ENCODE data around the gene WBP2. TPM values are rescaled to one million over a fixed set of nuclear protein-coding genes. Genes with fewer than 3 reads are reported as not detected.
"Not testable (repeated sequence)": the region's sequence is repeated elsewhere in the genome, so short reads cannot be mapped to it uniquely, and the experiment has no call there.

The WBP2 gene
- total and polyA plus RNA-seq, 7 experiments from 2014 or later: 84.8 to 159 (median 99.4) TPM

DNA sequence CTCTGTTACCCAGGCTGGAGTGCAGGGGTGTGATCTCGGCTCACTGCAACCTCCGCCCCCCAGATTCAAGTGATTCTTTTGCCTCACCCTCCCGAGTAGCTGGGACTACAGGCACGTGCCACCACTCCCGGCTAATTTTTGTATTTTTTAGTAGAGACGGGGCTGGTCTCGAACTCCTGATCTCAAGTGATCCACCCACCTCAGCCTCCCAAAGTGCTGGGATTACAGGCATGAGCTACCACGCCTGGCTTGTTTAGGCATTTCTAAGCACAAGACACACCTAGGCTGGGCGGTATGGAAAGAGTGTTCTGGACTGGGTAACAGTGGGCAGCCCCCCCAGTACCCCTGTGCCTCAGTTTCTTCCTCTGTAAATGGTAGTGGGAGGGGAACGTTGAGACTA is 15.1 kb upstream of the WBP2 start:
- H3K36me3 Mint-ChIP-seq; CTCF ChIA-PET; ATAC-seq; intact Hi-C loops (cut with micrococcal nuclease); H3K4me3 ChIP-seq (ENCODE audit: low read length); H3K27ac ChIP-seq (ENCODE audit: low read depth, low read length); H3K27me3 Mint-ChIP-seq; DNase-seq; H3K9me3 Mint-ChIP-seq; H3K4me3 Mint-ChIP-seq; H3K27me3 ChIP-seq (ENCODE audit: control insufficient read depth in 2 of 2, insufficient read depth in 2 of 2, low read length in 2 of 2); H3K36me3 ChIP-seq (ENCODE audit: control insufficient read depth in 2 of 3, insufficient read depth in 3 of 3, low read length in 3 of 3); H3K9me3 ChIP-seq (ENCODE audit: control insufficient read depth in 2 of 3, low read length in 3 of 3): not testable (repeated sequence)
- POLR2A ChIA-PET: interaction anchor here (20.0 kb wide), 1 partner anchor 12 kb away, joined by 354 read pairs; the partner anchor contains the start of gene WBP2
- Mint-ChIP-seq H3K4me1 (peaks cover 7 to 34% (median 24%) of the 10 kb centered on the region in 7 donors), H3K27ac (peak overlapping the region in 7 of 9 donors; percentile 1 to 80 (median 44))
- peaks cover 10 to 13% of the 10 kb centered on the region in 2 donors for H3K4me1 ChIP-seq (ENCODE audit: control insufficient read depth in 2 of 2, insufficient read depth in 2 of 2, low read length in 2 of 2)

DNA sequence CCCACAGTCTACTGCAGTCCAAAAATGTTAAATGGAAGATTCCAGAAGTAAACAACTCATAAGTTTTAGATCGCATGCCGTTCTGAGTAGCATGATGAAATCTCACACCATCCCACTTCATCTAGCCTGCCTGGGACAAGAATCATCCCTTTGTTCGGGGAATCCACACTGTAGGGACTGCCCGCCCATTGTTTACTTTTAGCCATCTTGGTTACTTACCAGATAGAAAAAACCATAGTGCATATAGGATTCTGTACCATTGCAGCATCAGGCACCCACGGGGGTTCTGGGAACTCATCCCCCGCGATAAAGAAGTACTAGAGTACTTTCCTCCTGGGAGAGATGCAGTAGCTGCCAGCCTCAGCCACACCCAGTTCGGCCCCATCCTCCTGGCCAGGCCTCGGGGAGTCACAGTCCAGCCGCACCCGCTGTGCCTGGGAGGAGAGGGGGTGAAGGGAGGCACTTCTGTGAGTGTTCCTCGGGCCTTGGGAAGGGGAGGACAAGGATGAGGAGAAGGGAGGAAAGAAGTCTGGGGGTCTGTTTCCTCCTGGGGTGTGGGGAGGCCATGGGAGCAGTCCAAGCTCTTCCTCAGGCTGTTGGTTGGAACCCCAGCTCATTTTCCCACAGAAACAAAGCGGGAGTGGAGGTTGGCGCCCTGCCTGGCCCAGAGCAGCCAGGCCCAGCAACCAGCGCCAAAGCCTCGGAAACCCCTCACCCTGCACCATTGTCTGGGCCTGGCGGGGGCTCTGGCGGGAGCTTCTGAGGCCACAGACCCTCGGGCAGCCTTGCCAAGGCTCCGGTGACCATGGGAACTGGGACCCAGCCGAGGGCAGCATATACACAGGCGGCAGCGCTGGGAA is 14.4 kb upstream of the WBP2 start:
- intact Hi-C loops (cut with micrococcal nuclease): no loop called here
- Mint-ChIP-seq H3K4me3 (no peak overlapping the region), H3K27ac (peak overlapping the region in 1 of 9 donors; percentile 52), H3K4me1 (peaks cover 8 to 41% (median 26%) of the 10 kb centered on the region in 7 donors), H3K9me3 (no peaks in the 10 kb centered on the region), H3K27me3 (no peaks in the 10 kb centered on the region), H3K36me3 (no peaks in the 10 kb centered on the region)
- ATAC-seq (no peak), DNase-seq (no peak)
- CTCF ChIA-PET: no interaction called here
- Histone ChIP-seq H3K27me3 (ENCODE audit: control insufficient read depth in 2 of 2, insufficient read depth in 2 of 2, low read length in 2 of 2) (no peaks in the 10 kb centered on the region), H3K36me3 (ENCODE audit: control insufficient read depth in 2 of 3, insufficient read depth in 3 of 3, low read length in 3 of 3) (no peaks in the 10 kb centered on the region), H3K27ac (ENCODE audit: low read depth, low read length) (no peak overlapping the region), H3K9me3 (ENCODE audit: control insufficient read depth in 2 of 3, low read length in 3 of 3) (no peaks in the 10 kb centered on the region), H3K4me1 (ENCODE audit: control insufficient read depth in 2 of 2, insufficient read depth in 2 of 2, low read length in 2 of 2) (peaks cover 13 to 18% of the 10 kb centered on the region in 2 donors), H3K4me3 (ENCODE audit: low read length) (no peak overlapping the region)
- POLR2A ChIA-PET: interaction anchor here (20.0 kb wide), 1 partner anchor 11 kb away, joined by 354 read pairs; the partner anchor contains the start of gene WBP2

DNA sequence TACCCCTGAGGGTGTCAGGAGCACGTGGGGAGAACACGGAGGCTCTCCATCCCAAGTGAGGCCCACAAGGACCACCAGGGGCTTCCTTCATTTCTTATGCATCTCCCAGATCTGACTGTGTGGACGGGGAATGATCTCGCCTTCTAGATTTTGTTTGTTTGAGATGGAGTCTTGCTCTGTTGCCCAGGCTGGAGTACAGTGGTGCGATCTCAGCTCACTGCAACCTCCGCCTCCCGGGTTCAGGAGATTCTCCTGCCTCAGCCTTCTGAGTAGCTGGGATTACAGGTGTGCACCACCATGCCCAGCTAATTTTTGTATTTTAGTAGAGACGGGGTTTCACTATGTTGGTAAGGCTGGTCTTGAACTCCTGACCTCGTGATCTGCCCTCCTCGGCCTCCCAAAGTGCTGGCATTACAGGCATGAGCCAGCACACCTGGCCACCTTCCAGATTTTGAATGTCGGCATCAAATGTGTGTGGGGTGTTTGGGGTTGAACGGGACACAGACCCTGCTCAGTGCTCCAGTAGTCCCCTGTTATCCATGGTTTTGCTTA is 13.7 kb upstream of the WBP2 start:
- H3K27me3 Mint-ChIP-seq; H3K36me3 Mint-ChIP-seq; H3K4me3 ChIP-seq (ENCODE audit: low read length); H3K27ac ChIP-seq (ENCODE audit: low read depth, low read length); H3K4me3 Mint-ChIP-seq; H3K36me3 ChIP-seq (ENCODE audit: control insufficient read depth in 2 of 3, insufficient read depth in 3 of 3, low read length in 3 of 3); H3K9me3 Mint-ChIP-seq; H3K9me3 ChIP-seq (ENCODE audit: control insufficient read depth in 2 of 3, low read length in 3 of 3); H3K27me3 ChIP-seq (ENCODE audit: control insufficient read depth in 2 of 2, insufficient read depth in 2 of 2, low read length in 2 of 2); ATAC-seq; DNase-seq; intact Hi-C loops (cut with micrococcal nuclease): not testable (repeated sequence)
- H3K4me1 Mint-ChIP-seq: peaks cover 15 to 43% (median 32%) of the 10 kb centered on the region in 7 donors
- peak overlapping the region in 1 of 9 donors; percentile 52 for H3K27ac Mint-ChIP-seq
- ChIA-PET POLR2A (interaction anchor here (20.0 kb wide), 1 partner anchor 11 kb away, joined by 354 read pairs; the partner anchor contains the start of gene WBP2), CTCF (interaction anchor here (1.0 to 1.7 kb wide), 2 partner anchors 14 to 27 kb away, joined by 3 to 5 read pairs; partner anchors contain the start of gene WBP2)
- peaks cover 20 to 25% of the 10 kb centered on the region in 2 donors for H3K4me1 ChIP-seq (ENCODE audit: control insufficient read depth in 2 of 2, insufficient read depth in 2 of 2, low read length in 2 of 2)

DNA sequence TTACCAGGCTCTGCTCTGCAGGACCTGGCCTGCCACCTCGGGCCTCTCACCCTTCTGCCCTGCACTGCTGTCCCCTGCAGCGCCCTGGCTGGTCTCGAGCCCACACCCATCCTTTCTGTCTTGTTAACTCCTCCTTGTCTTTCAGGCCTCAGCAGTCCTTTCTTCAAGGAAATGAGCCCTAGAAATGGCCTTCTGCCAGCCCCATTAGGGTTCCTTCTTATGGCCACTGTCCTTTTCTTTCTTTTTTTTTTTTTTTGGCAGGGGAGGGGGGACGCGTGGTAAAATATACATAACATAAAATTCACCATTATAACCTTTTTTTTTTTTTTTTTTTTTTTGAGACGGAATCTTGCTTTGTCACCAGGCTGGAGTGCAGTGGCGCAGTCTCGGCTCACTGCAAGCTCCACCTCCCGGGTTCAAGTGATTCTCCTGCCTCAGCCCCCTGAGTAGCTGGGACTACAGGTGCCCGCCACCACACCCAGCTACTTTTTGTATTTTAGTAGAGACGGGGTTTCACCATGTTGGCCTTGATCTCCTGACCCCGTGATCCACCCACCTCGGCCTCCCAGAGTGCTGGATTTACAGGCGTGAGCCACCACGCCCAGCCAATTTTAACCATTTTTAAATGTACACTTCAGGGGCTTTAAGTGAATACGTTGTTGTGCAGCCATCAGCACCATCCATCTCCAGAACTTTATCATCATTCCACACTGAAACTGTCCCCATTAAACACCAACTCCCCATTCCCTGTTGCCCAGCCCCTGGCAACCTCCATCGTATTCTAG is 10.5 kb upstream of the WBP2 start:
- ChIA-PET CTCF (interaction anchor here (0.9 to 1.3 kb wide), 3 partner anchors 9 to 112 kb away, joined by 3 to 7 read pairs (median 4); partner anchors contain the start of gene WBP2), POLR2A (interaction anchor here (0.7 to 20.0 kb wide), 3 partner anchors 8 to 24 kb away, joined by 3 to 354 read pairs (median 354); partner anchors contain the start of genes TRIM47 and WBP2)
- H3K27ac ChIP-seq (ENCODE audit: low read depth, low read length); H3K27me3 Mint-ChIP-seq; ATAC-seq; H3K9me3 Mint-ChIP-seq; H3K36me3 ChIP-seq (ENCODE audit: control insufficient read depth in 2 of 3, insufficient read depth in 3 of 3, low read length in 3 of 3); H3K36me3 Mint-ChIP-seq; H3K4me3 ChIP-seq (ENCODE audit: low read length); H3K9me3 ChIP-seq (ENCODE audit: control insufficient read depth in 2 of 3, low read length in 3 of 3); DNase-seq; H3K27me3 ChIP-seq (ENCODE audit: control insufficient read depth in 2 of 2, insufficient read depth in 2 of 2, low read length in 2 of 2); intact Hi-C loops (cut with micrococcal nuclease): not testable (repeated sequence)
- Mint-ChIP-seq H3K4me3 (peak overlapping the region in 4 of 10 donors; percentile 2 to 72 (median 29)), H3K27ac (peak overlapping the region in 7 of 9 donors; percentile 8 to 93 (median 75)), H3K4me1 (peaks cover 10 to 29% (median 22%) of the 10 kb centered on the region in 7 donors)
- peaks cover 11 to 18% of the 10 kb centered on the region in 2 donors for H3K4me1 ChIP-seq (ENCODE audit: control insufficient read depth in 2 of 2, insufficient read depth in 2 of 2, low read length in 2 of 2)

DNA sequence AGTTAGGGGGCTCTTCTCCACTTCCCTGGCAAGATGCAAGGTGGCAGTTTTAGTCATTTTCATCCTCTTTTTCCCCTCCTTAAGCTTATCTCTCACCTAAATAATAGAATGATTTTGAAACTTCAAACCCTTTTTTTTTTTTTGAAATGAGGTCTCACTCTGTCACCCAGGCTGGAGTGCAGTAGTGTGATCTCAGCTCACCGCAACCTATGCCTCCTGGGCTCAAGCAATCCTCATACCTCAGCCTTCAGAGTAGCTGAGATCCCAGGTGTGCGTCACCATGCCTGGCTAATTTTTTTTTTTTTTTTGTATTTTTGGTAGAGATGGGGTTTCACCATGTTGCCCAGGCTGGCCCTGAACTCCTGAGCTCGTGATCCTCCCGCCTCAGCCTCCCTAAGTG is 9.8 kb upstream of the WBP2 start:
- CTCF ChIA-PET: interaction anchor here (0.6 to 1.3 kb wide), 8 partner anchors 8 to 341 kb away, joined by 3 to 11 read pairs (median 4); partner anchors contain the start of gene WBP2

More for the DNA sequence above, 9.8 kb upstream of the WBP2 start:
- H3K4me3 Mint-ChIP-seq: peak overlapping the region in 6 of 10 donors; percentile 17 to 72 (median 46)
- not testable (repeated sequence) for H3K9me3 Mint-ChIP-seq; H3K36me3 Mint-ChIP-seq; H3K9me3 ChIP-seq (ENCODE audit: control insufficient read depth in 2 of 3, low read length in 3 of 3); H3K36me3 ChIP-seq (ENCODE audit: control insufficient read depth in 2 of 3, insufficient read depth in 3 of 3, low read length in 3 of 3); H3K4me3 ChIP-seq (ENCODE audit: low read length); H3K27me3 Mint-ChIP-seq; H3K27me3 ChIP-seq (ENCODE audit: control insufficient read depth in 2 of 2, insufficient read depth in 2 of 2, low read length in 2 of 2)
- ATAC-seq (peak; percentile 58), DNase-seq (peak in 1 of 9 donors; percentile 23)
- peaks cover 11 to 18% of the 10 kb centered on the region in 2 donors for H3K4me1 ChIP-seq (ENCODE audit: control insufficient read depth in 2 of 2, insufficient read depth in 2 of 2, low read length in 2 of 2)
- POLR2A ChIA-PET: interaction anchor here (0.6 to 20.0 kb wide), 8 partner anchors 7 to 463 kb away, joined by 3 to 354 read pairs (median 3); partner anchors contain the start of genes TRIM47, TRIM65 and WBP2
- peak overlapping the region in 8 of 9 donors; percentile 48 to 93 (median 85) for H3K27ac Mint-ChIP-seq
- intact Hi-C loops (cut with micrococcal nuclease): loop anchor here in 1 of 2 donors (1.0 kb wide), 1 partner anchor 11 kb away; no protein-coding TSS in a partner anchor
- H3K4me1 Mint-ChIP-seq: peaks cover 10 to 28% (median 22%) of the 10 kb centered on the region in 7 donors
- H3K27ac ChIP-seq (ENCODE audit: low read depth, low read length): peak overlapping the region; percentile 49

Data from naive thymus-derived CD4-positive, alpha-beta T cell (primary cell).